Calu3 (cell line): ENCODE data around the gene ZNF879. TPM values are rescaled to one million over a fixed set of nuclear protein-coding genes. Genes with fewer than 3 reads are reported as not detected.

Experiments used
- BruUV-seq: library from RNA; stranded (reverse); fragments of 400-500 nt; replicated peaks from 2 replicates; lab custom pipeline; 2021; lab: Mats Ljungman, UMichigan
- CTCF ChIA-PET: fragments of 300-600 bp; sonication (Branson Sonifier 250); formaldehyde crosslinking; loops from one replicate; lab custom pipeline; 2022; ENCODE audit warnings: antibody characterized with exemption; lab: Charles Lee
- DNase-seq: peaks from one replicate; pipeline ENCODE4 v3.0.0; 2022
- H3K27ac Mint-ChIP-seq: one replicate; pipeline ENCODE4 v1.8.0; 2022; ENCODE audit warnings: mixed read lengths; ENCODE audit not compliant: unreplicated experiment
- H3K27me3 Mint-ChIP-seq: one replicate; pipeline ENCODE4 v1.8.0; 2022; ENCODE audit warnings: mixed read lengths; ENCODE audit not compliant: unreplicated experiment
- H3K36me3 Mint-ChIP-seq: one replicate; pipeline ENCODE4 v1.8.0; 2022; ENCODE audit warnings: mild to moderate bottlenecking, moderate library complexity, mixed read lengths; ENCODE audit not compliant: insufficient read depth, unreplicated experiment
- H3K4me1 Mint-ChIP-seq: one replicate; pipeline ENCODE4 v1.8.0; 2022; ENCODE audit warnings: mild to moderate bottlenecking, low read depth, mixed read lengths; ENCODE audit not compliant: unreplicated experiment
- H3K4me3 Mint-ChIP-seq: one replicate; pipeline ENCODE4 v1.8.0; 2022; ENCODE audit warnings: mild to moderate bottlenecking, low read depth, moderate library complexity, mixed read lengths; ENCODE audit not compliant: unreplicated experiment
- H3K9me3 Mint-ChIP-seq: one replicate; pipeline ENCODE4 v1.8.0; 2022; ENCODE audit warnings: low read depth, mixed read lengths; ENCODE audit not compliant: unreplicated experiment
- intact Hi-C: fragments of 100-400 bp; cut with micrococcal nuclease; formaldehyde crosslinking; loops from one replicate; pipeline ENCODE4 v1.10.0; 2022; ENCODE audit not compliant: unreplicated experiment
- total RNA-seq: library from RNA; stranded (reverse); gene quantifications from 2 replicates; pipeline ENCODE4 v1.2.3, GENCODE V29; 2022
- TF ChIP-seq, protein P1 (sequence below): fragments of 200-600 bp; IDR thresholded peaks from one replicate; pipeline ENCODE4 v1.8.0; 2022; ENCODE audit warnings: antibody characterized with exemption; ENCODE audit not compliant: unreplicated experiment

Gene ZNF879
- total RNA-seq, 1 experiment from 2014 or later, result 1.4 TPM

DNA sequence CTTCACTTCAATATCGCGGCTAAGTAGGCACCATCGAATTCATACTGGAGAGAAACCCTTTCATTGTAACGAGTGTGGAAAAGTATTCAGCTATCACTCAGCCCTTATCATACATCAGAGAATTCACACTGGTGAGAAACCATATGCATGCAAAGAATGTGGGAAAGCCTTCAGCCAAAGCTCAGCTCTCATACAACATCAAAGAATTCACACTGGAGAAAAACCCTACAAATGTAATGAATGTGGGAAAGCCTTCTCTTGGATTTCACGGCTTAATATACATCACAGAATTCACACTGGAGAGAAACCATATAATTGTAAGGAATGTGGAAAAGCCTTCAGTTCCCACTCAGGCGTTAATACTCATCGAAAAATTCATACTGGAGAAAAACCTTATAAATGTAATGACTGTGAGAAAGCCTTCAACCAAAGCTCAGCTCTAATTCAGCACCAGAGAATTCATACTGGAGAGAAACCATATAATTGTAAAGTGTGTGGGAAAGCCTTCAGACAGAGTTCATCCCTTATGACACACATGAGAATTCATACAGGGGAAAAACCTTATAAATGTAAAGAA lies 9.5 kb downstream of the ZNF879 start:
- CTCF ChIA-PET, result no interaction called here
- Mint-ChIP-seq H3K27ac (no peak overlapping the region), H3K4me1 (no peaks in the 10 kb centered on the region), H3K36me3 (no peaks in the 10 kb centered on the region), H3K9me3 (peaks cover 38% of the 10 kb centered on the region), H3K27me3 (no peaks in the 10 kb centered on the region), H3K4me3 (no peak overlapping the region)
- BruUV-seq, result no TSS peak
- TF ChIP-seq, protein P1, sequence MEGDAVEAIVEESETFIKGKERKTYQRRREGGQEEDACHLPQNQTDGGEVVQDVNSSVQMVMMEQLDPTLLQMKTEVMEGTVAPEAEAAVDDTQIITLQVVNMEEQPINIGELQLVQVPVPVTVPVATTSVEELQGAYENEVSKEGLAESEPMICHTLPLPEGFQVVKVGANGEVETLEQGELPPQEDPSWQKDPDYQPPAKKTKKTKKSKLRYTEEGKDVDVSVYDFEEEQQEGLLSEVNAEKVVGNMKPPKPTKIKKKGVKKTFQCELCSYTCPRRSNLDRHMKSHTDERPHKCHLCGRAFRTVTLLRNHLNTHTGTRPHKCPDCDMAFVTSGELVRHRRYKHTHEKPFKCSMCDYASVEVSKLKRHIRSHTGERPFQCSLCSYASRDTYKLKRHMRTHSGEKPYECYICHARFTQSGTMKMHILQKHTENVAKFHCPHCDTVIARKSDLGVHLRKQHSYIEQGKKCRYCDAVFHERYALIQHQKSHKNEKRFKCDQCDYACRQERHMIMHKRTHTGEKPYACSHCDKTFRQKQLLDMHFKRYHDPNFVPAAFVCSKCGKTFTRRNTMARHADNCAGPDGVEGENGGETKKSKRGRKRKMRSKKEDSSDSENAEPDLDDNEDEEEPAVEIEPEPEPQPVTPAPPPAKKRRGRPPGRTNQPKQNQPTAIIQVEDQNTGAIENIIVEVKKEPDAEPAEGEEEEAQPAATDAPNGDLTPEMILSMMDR, result no peak
- no peak for DNase-seq
- intact Hi-C loops, result no loop called here

DNA sequence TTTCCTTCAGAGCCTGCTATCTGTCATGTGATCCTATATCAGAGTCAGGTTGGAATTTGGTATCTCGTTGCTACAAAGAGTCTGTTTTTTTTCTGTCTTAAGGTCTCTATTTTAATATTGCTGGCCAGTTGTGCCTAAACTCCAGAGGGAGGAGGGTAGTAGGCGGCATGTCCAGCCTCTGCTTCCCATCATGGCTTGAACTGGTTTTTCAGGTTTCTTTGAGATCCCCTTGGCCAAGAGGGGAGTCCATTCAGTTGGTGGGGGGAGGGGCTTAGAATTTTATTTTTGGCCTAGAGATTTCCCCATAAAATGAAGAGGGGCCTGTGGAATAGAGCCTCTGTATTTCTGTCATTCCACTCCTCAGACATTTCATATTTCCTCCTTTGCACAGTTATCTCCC lies 21.2 kb downstream of the ZNF879 start:
- intact Hi-C loops, result no loop called here
- H3K9me3 Mint-ChIP-seq, result peaks cover 23% of the 10 kb centered on the region
- no peak for DNase-seq
- no peaks in the 10 kb centered on the region for H3K4me1 Mint-ChIP-seq
- CTCF ChIA-PET, result no interaction called here
- no peak overlapping the region for H3K4me3 Mint-ChIP-seq
- H3K27ac Mint-ChIP-seq, result no peak overlapping the region
- TF ChIP-seq, protein P1, result no peak
- H3K36me3 Mint-ChIP-seq, result no peaks in the 10 kb centered on the region
- H3K27me3 Mint-ChIP-seq, result no peaks in the 10 kb centered on the region
- BruUV-seq, result no TSS peak

DNA sequence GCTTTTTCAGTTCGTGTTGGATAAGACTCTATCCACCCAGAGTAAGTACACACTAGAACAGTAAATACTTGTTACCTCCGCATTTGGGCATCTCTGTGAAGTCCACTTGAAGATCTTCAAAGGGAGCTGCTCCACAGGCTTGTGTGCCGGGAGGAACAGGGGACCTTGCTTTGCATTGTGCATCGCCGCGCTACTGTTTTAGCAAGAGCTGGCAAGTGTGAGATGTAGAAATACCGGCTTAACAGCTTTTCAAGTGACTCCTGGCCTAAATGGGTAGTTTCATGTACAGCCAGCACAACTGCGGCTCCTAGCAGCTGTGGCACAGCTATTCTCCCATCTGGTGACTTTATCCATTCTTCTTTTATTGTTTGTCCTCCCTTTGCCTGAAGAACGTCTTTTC lies 28.2 kb downstream of the ZNF879 start:
- no peak for DNase-seq
- Mint-ChIP-seq H3K27ac (no peak overlapping the region), H3K27me3 (no peaks in the 10 kb centered on the region), H3K36me3 (no peaks in the 10 kb centered on the region), H3K4me1 (no peaks in the 10 kb centered on the region), H3K4me3 (no peak overlapping the region), H3K9me3 (peaks cover 34% of the 10 kb centered on the region)
- intact Hi-C loops, result no loop called here
- TF ChIP-seq, protein P1, result no peak
- CTCF ChIA-PET, result no interaction called here
- no TSS peak for BruUV-seq

DNA sequence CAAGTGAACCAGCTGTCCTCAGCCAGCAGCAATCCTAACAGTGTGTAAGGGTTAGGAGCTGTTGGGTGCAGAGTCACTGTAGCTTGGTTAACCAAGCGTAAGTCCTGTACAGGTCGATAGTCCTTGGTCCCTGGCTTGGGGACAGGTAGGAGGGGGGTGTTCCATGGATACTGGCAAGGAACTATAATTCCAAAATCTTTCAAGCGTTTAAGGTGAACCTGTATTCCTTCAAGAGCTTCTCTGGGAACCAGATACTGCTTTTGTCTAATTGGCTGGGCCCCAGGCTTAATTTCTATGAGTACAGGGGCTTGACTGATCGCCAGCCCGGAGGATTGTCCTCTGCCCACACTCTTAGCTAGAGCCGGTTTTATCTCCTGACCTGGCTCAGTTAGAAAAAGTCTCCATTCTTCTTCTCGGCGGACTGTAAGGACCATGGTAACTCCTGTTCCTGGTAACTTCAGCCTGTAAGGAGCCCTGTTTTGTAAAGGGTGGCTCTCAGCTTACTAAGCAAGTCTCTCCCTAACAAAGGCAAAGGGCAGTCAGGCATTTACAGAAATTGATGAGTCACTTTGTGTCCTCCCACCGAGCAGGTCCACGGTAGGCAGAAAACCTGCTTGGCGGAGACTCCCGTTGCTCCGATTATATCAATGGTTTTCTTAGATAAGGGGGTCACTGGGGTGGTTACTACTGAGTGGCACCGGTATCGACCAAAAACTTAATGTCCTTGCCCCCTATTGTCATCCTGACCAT lies 30.6 kb downstream of the ZNF879 start:
- H3K27ac Mint-ChIP-seq, result no peak overlapping the region
- no TSS peak for BruUV-seq
- no peaks in the 10 kb centered on the region for H3K36me3 Mint-ChIP-seq
- intact Hi-C loops, result no loop called here
- H3K9me3 Mint-ChIP-seq, result peaks cover 20% of the 10 kb centered on the region
- TF ChIP-seq, protein P1, result no peak
- H3K27me3 Mint-ChIP-seq, result no peaks in the 10 kb centered on the region
- no peak overlapping the region for H3K4me3 Mint-ChIP-seq
- no peaks in the 10 kb centered on the region for H3K4me1 Mint-ChIP-seq
- CTCF ChIA-PET, result no interaction called here
- no peak for DNase-seq
